WTC11 (cell line): ENCODE measurements around the gene CACYBP.

Experiments used
- ATF3 ChIP-seq: sonication (generic); formaldehyde crosslinking; conservative IDR thresholded peaks from 2 replicates; pipeline ENCODE4 v1.8.1; 2022; ENCODE audit warnings: mild to moderate bottlenecking, missing genetic modification reagents
- CTCF ChIP-seq: fragments of 200-600 bp; IDR thresholded peaks from 2 replicates; pipeline ENCODE4 v1.8.0; 2022; ENCODE audit warnings: antibody characterized with exemption
- FOXJ3 ChIP-seq: sonication (generic); formaldehyde crosslinking; IDR thresholded peaks from 2 replicates; pipeline ENCODE4 v1.9.0; 2021; ENCODE audit warnings: missing genetic modification reagents, mild to moderate bottlenecking, borderline replicate concordance
- KAT7 ChIP-seq: sonication (generic); formaldehyde crosslinking; IDR thresholded peaks from 2 replicates; pipeline ENCODE4 v1.8.1; 2023; ENCODE audit warnings: missing genetic modification reagents, mild to moderate bottlenecking, borderline replicate concordance
- MAX ChIP-seq: sonication (generic); formaldehyde crosslinking; IDR thresholded peaks from 2 replicates; pipeline ENCODE4 v1.8.0; 2022; ENCODE audit warnings: mild to moderate bottlenecking, missing genetic modification reagents
- RELA ChIP-seq: sonication (generic); formaldehyde crosslinking; IDR thresholded peaks from 2 replicates; pipeline ENCODE4 v1.8.1; 2022; ENCODE audit warnings: missing genetic modification reagents, mild to moderate bottlenecking, borderline replicate concordance
- SMAD4 ChIP-seq: sonication (generic); formaldehyde crosslinking; IDR thresholded peaks from 2 replicates; pipeline ENCODE4 v1.8.0; 2022; ENCODE audit warnings: mild to moderate bottlenecking, missing genetic modification reagents
- TEAD4 ChIP-seq: sonication (generic); formaldehyde crosslinking; IDR thresholded peaks from 2 replicates; pipeline ENCODE4 v1.8.0; 2022; ENCODE audit warnings: mild to moderate bottlenecking, missing genetic modification reagents
- USF2 ChIP-seq: sonication (generic); formaldehyde crosslinking; IDR thresholded peaks from 2 replicates; pipeline ENCODE4 v1.8.1; 2023; ENCODE audit warnings: mild to moderate bottlenecking, missing genetic modification reagents, moderate library complexity
- ZBTB21 ChIP-seq: sonication (generic); formaldehyde crosslinking; IDR thresholded peaks from 2 replicates; pipeline ENCODE4 v1.8.1; 2023; ENCODE audit warnings: mild to moderate bottlenecking, missing genetic modification reagents, borderline replicate concordance
- TF ChIP-seq, protein P1 (sequence below): sonication (generic); formaldehyde crosslinking; IDR thresholded peaks from 2 replicates; pipeline ENCODE4 v1.8.0; 2023; ENCODE audit warnings: missing genetic modification reagents

DNA sequence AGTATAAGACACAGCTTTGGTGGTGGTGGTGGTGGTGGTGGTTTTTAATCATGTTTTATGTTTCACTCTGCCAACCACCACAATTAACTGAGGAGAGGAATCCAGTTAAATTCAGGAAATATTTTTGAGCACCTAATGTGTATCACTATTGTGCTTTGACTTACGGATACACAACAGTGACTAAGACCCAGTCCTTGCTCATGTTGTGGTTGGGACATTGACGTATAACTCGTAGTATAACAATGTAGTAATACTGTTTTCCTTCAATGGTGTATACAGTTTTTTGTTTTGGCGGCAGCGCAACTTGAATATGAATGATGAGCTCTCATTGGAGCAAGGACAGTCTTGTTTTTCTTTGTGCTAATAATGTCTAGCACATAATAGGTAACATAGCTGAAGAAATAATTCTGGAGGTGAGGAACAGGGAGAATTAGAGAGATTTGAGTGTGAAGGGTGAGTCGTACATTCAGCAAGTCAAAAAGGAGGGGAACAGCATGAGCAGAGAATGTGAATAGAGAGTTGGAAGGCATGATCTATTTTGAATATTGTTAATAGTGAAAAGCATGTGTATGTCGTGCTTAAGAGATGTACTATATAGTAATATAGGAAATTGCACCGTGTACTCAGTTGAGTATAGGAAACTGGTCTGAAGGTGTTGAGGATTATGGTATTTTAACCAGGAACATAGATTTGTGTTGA, 5.5 kb downstream of the CACYBP start:
- TF ChIP-seq ATF3 (no peak), TEAD4 (CRISPR knock-in tag) (no peak), CTCF (no peak), FOXJ3 (CRISPR knock-in tag) (no peak), SMAD4 (CRISPR knock-in tag) (no peak), USF2 (no peak), KAT7 (CRISPR knock-in tag) (no peak), MAX (CRISPR knock-in tag) (no peak), RELA (no peak), ZBTB21 (CRISPR knock-in tag) (no peak)
- TF ChIP-seq, protein P1, sequence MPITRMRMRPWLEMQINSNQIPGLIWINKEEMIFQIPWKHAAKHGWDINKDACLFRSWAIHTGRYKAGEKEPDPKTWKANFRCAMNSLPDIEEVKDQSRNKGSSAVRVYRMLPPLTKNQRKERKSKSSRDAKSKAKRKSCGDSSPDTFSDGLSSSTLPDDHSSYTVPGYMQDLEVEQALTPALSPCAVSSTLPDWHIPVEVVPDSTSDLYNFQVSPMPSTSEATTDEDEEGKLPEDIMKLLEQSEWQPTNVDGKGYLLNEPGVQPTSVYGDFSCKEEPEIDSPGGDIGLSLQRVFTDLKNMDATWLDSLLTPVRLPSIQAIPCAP (CRISPR knock-in tag), result no peak
